Ascending aorta (tissue), 2 donors: ENCODE data around the gene YBEY. TPM values are rescaled to one million over a fixed set of nuclear protein-coding genes. Genes with fewer than 3 reads are reported as not detected.

Experiments
- DNase-seq, 2 donors: peaks; one replicate each; pipeline ENCODE4 v3.0.0-alpha.2; 2019; ENCODE audit warnings: low spot score in 2 of 2
- H3K27ac ChIP-seq, 2 donors: fragments of 200-600 bp; sonication (generic); one replicate each; pipeline ENCODE4 v1.5.1; 2016 to 2017; ENCODE audit warnings: mild to moderate bottlenecking in 1 of 2
- H3K27me3 ChIP-seq: fragments of 200-600 bp; sonication (generic); one replicate; pipeline ENCODE4 v1.5.1; 2017
- H3K36me3 ChIP-seq, 2 donors: fragments of 200-600 bp; sonication (generic); one replicate each; pipeline ENCODE4 v1.5.1; 2016
- H3K4me1 ChIP-seq, 2 donors: fragments of 200-600 bp; sonication (generic); one replicate each; pipeline ENCODE4 v1.5.1; 2016 to 2017; ENCODE audit warnings: mild to moderate bottlenecking in 1 of 2
- H3K4me3 ChIP-seq, 2 donors: fragments of 200-600 bp; sonication (generic); one replicate each; pipeline ENCODE4 v1.5.1; 2016 to 2017; ENCODE audit warnings: mild to moderate bottlenecking in 1 of 2
- H3K9me3 ChIP-seq, 2 donors: fragments of 200-600 bp; sonication (generic); one replicate each; pipeline ENCODE4 v1.5.1; 2016
- CTCF ChIP-seq, 3 experiments: fragments of 200-600 bp in 2 of 3; fragments of 450-650 bp in 1 of 3; sonication (generic) in 2 of 3; IDR thresholded peaks; one replicate each; pipeline ENCODE4 v1.5.1; 2016 to 2019; ENCODE audit warnings: antibody characterized with exemption in 3 of 3, mild to moderate bottlenecking in 1 of 3, moderate library complexity in 1 of 3
- intact Hi-C: fragments of 100-400 bp; cut with DNase I; formaldehyde crosslinking; loops from one replicate; pipeline ENCODE4 v1.15.1; 2023
- total RNA-seq: library from RNA; depleted of rRNA; stranded (reverse); fragments of >200 nt; gene quantifications from one replicate; pipeline ENCODE4 v1.1.0, GENCODE V29; 2016

The YBEY gene
- total RNA-seq, 1 donor from 2014 or later, result 0.53 TPM

- no peaks in the 10 kb centered on the region for H3K9me3 ChIP-seq
- no peaks in the 10 kb centered on the region for H3K27me3 ChIP-seq
- no peak for DNase-seq
- no peak overlapping the region for H3K27ac ChIP-seq
- peaks cover 84 to 92% of the 10 kb centered on the region in 2 donors for H3K36me3 ChIP-seq
- TF ChIP-seq CTCF (IDR thresholded peaks at IDR 0.05), result no peak
- H3K4me3 ChIP-seq, result no peak overlapping the region
- H3K4me1 ChIP-seq, result no peaks in the 10 kb centered on the region
- intact Hi-C loops, result no loop called here
These were observed 20.2 kb upstream of the YBEY start for GRCh38 chr21:46265736-46266525.

GRCh38 chr21:46266946-46267345, 19.2 kb upstream of the YBEY start:
- no peaks in the 10 kb centered on the region for H3K9me3 ChIP-seq
- no peak for TF ChIP-seq CTCF (IDR thresholded peaks at IDR 0.05)
- H3K4me1 ChIP-seq, result no peaks in the 10 kb centered on the region
- H3K4me3 ChIP-seq, result no peak overlapping the region
- H3K27me3 ChIP-seq, result no peaks in the 10 kb centered on the region
- no peak for DNase-seq
- intact Hi-C loops, result no loop called here
- peaks cover 83 to 92% of the 10 kb centered on the region in 2 donors for H3K36me3 ChIP-seq
- no peak overlapping the region for H3K27ac ChIP-seq

GRCh38 chr21:46268371-46268770, 17.8 kb upstream of the YBEY start:
- intact Hi-C loops, result no loop called here
- TF ChIP-seq CTCF (IDR thresholded peaks at IDR 0.05), result no peak
- Histone ChIP-seq H3K27ac (no peak overlapping the region), H3K9me3 (no peaks in the 10 kb centered on the region), H3K4me1 (no peaks in the 10 kb centered on the region), H3K36me3 (peaks cover 86 to 96% of the 10 kb centered on the region in 2 donors), H3K4me3 (no peak overlapping the region), H3K27me3 (no peaks in the 10 kb centered on the region)
- DNase-seq, result no peak

- H3K36me3 ChIP-seq, result peaks cover 89 to 100% of the 10 kb centered on the region in 2 donors
- intact Hi-C loops, result no loop called here
- no peak for DNase-seq
These were observed 16.7 kb upstream of the YBEY start for GRCh38 chr21:46269466-46269865.

GRCh38 chr21:46273341-46273740, 12.8 kb upstream of the YBEY start:
- H3K36me3 ChIP-seq, result peaks cover 85 to 98% of the 10 kb centered on the region in 2 donors
- intact Hi-C loops, result no loop called here

More at GRCh38 chr21:46269466-46269865, 16.7 kb upstream of the YBEY start:
- Histone ChIP-seq H3K27me3 (no peaks in the 10 kb centered on the region), H3K4me3 (no peak overlapping the region), H3K4me1 (no peaks in the 10 kb centered on the region), H3K9me3 (no peaks in the 10 kb centered on the region), H3K27ac (no peak overlapping the region)
- TF ChIP-seq CTCF (IDR thresholded peaks at IDR 0.05), result no peak

More at GRCh38 chr21:46273341-46273740, 12.8 kb upstream of the YBEY start:
- Histone ChIP-seq H3K9me3 (no peaks in the 10 kb centered on the region), H3K4me3 (no peak overlapping the region), H3K4me1 (no peaks in the 10 kb centered on the region), H3K27me3 (no peaks in the 10 kb centered on the region), H3K27ac (no peak overlapping the region)
- no peak for TF ChIP-seq CTCF (IDR thresholded peaks at IDR 0.05)
- DNase-seq, result no peak
